HG03520 (cell line): ENCODE data around the gene MORF4L2.
A peak's percentile ranks its signal among the peaks of the same experiment; 100 is the strongest.

Source experiments
- ATAC-seq: cut with Tn5 transposase; IDR thresholded peaks from one replicate; pipeline ENCODE4 v1.9.1; 2021; ENCODE audit warnings: mild to moderate bottlenecking, moderate library complexity; ENCODE audit not compliant: unreplicated experiment

Gene MORF4L2, protein sequence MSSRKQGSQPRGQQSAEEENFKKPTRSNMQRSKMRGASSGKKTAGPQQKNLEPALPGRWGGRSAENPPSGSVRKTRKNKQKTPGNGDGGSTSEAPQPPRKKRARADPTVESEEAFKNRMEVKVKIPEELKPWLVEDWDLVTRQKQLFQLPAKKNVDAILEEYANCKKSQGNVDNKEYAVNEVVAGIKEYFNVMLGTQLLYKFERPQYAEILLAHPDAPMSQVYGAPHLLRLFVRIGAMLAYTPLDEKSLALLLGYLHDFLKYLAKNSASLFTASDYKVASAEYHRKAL

DNA sequence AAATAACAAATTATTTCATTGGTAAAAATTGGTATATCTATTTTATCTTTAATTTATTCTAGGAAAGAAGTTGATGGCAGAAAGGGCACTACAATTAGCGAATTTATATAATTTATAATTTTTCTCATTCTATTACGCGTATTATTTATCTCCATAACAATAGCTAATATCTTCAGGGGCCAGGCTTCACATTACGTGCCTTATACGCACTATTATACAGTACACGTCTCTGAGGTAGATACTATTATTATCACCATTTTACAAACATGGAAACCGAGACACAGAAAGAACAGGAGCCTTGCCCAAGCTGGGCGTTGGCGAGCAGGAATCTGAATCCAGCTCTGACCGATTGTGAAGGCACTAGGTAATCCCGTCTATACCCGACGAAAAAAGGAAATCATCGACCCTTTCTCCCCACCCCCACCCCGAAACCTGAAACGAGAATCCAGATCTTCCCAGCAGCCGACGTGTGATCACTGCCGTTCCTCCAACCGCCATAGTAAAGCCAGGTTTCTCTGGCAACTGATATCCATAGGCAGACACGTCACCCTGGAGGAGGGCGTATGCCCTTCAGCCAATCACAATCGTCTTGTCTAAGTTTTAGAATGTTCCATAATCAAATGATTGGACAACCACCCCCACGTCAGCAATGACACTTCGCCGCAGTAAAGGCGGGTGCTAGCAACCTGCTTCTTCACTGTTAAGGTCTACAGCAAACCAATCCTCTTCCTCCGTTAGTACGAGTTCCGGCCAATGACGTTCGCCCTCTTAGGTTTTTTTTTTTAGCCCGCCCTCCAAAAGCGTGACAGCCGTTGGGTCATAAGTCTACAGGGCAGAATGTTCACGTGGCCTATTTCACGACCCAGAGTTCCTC is at the start of gene MORF4L2:
Gene MORF4L2 (minus strand): TSS at position 501 of the 874 bp plus-strand sequence. CDS start 9,672 bp downstream, outside the sequence.
- peak; percentile 89 for ATAC-seq

DNA sequence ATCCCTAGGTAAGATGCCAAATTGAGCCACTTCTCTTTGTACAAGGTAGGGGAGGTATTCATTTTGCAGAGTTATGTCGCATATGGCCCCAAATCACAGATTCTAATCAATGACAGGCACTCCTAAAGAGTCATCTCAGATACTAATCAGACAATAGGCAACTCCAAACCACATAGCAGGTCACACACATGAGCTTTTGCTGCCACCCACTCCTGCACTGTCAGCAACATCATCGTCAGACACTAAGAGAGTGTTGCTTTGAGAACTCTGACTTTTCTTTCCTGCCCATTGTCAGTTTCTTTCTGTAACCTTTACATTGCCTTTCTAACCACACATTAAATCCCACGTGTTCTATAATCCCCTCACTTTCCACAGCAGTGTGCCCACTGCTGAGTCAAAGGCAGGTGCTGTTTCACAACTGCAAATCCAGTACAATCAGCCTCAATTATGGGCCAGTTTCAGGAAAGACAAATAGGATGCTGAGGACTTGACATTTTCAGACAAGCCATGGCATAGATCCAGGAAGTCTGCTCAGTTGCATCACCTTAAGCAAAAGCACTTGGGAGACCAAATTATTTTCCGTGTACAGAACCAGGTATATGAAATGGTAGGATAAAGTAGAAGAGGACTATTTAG is 47.7 kb upstream of the MORF4L2 start:
- ATAC-seq, result no peak

DNA sequence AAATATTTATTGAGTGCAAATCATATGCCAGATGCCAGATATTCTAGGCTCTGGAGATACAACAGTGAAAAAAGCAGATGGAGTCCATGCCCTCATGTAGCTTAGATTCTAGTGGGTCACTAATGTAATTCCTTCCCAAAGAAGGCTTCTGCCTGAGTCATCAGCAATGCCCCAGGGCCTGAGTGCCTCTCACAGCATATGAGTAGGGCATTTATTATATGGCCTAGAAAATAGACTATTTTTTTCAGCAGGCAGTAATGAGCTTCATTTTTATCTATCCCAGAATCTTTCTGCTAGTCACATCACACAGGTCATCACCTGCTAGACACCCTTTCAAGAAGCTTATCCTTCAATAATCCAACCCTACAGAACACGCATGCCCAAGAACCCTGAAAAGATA is 46.5 kb upstream of the MORF4L2 start:
- no peak for ATAC-seq

DNA sequence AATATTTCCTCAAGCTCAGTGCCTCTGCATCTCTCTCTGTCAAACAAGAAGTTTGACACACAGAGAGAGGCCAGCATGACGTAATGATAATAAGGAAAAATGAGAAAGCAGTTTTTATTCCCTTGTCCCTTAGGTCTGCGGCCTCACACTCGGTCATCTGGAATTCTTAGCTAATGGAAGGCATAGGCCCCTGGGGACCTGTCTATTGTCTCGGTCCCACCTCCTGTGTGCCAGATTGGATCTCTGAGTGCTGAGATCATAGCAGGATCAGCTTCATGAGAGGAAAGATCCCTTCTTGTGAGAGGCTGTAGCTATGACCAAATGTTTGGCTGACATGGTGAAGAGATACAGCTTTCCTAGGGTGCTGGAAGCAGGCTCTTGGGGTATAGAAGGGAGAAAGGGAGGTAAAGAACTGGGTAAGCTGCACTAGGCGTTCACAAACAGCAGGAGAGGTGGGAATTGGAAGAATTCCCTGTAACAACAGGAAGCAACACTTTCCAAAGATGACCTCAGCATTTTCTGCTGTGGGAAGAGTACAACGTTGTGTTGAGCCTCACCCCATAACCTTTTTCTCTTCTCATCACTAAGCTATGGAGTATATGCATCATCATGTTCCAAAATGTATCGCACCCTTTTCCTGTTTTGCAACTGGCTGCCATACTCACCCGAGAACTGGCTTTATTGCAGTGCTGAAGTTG is 44.4 kb upstream of the MORF4L2 start:
- no peak for ATAC-seq

DNA sequence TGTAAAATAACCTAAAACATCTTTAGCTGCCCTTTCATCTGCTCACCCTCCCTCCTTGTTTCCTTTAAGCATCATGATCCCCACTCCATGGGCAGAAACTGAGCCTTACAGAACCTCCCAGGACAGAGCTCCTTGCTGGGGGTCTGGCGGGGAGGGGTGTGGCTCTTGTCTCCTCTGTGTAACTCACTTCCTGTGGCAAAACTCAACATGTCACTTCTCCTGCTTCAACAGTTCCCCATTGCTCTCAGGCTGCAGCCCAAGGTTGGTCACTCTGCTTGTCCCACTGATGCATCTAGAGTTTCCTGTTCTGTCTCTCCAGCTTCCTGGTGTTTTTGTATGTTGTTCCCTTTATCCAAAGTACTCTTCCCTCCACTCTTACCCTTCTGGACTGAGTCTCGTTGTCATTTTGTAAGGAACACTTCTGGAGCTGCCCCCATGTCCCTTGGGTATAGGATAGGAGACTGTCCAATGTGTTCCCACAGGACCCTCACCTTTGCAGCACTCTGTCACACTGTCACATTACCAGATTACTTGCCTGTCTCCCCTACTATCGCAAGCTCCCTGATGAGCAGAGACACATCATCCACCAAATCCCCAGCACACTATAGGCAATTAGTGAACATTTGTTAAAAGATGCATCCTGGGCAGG is 43.8 kb upstream of the MORF4L2 start:
- no peak for ATAC-seq

DNA sequence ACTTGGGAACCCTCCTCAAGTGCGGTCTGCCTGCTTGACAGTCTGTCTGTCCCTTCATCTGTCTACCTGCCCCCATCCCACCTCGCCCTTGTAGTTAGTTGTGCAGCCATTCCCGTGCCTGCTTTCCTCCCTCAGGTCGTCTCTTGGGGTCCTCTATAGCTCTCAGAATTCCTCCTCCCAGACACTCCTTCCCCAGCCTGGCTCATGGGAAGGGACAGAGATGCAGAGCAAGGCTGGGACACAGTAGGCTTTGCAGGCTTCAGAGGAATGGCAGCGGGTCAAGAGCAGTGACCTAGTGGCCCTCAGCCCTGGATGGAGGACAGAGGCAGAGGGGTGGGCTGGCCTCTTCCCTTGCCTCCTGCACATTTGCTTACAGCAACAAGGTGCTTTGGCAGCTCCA is 42.5 kb upstream of the MORF4L2 start:
- no peak for ATAC-seq

DNA sequence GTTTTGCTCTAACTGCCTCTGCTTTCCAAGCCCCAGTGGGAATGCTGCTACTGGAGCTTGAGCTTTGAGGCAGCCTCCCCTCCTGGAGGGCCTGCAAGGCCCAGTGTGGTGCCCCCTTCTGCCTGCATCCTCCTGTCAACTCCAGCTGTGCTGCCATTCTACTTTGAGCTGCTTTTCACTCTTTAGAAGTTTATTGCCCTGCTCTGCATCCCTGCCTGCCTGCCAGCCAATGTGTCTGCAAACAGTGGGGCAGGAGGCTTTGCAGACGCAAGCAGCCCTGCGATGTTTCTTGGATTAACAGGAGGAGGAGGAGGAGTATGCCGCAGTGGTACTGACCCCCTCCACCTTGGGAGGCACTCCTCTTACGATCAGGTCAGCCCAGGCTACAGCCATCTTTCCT is 40.6 kb upstream of the MORF4L2 start:
- ATAC-seq, result no peak

DNA sequence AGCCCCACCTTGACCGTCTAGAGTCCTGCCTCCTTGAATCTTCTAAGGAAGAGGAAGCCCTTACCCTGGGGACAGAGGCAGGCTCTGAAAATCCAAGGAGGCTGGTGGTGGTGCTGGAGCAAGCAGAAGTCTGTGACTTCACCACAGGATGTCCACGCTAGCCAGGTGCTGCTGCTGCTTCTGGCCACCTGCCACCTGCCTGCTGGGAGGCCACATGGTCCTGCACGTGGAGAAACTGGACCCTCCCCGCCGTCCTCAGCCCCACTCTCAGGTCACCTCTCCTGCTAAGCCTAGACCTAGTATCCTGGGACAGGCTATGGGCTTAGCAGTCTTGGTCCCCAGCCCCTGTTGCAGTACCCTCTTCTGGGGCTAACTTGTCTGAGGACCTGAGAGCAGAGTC is 40.0 kb upstream of the MORF4L2 start:
- no peak for ATAC-seq

DNA sequence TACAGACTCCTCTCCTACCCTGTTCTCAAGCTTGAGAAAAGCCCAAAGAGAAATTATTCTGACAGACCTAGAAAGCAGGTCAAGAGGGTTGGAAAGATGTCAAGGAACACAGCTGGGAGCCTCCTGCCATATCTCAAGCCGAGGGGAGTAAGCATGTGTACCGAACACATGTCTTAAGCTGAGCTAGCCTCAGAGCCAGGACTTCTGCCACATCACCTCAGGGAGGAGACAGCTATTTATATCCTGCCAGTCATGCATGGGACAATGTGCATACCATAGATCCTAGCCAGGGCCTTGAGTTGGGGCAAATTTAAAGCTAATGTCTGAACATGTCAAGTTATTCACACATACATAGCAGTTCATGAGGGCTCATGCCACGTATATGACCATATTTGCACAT is 36.0 kb upstream of the MORF4L2 start:
- no peak for ATAC-seq

DNA sequence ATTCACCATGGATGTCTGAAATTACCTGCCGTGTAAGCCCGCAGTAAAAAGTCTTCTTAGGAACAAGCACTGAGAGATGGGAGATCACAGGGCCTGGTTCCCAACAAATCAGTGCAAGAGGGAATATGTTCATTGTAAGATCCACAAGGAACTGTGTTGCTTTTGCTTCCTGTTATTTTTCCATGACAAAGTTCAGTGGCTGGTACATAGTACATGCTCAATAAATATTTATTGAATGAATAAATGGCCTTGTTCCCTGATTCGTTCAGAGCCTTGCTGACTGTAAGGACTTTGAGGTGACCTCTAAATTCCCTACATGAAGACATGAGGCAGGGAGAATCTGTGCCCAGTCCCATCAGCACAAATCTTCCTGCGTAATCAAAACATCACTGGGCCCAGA is 31.6 kb upstream of the MORF4L2 start:
- no peak for ATAC-seq

DNA sequence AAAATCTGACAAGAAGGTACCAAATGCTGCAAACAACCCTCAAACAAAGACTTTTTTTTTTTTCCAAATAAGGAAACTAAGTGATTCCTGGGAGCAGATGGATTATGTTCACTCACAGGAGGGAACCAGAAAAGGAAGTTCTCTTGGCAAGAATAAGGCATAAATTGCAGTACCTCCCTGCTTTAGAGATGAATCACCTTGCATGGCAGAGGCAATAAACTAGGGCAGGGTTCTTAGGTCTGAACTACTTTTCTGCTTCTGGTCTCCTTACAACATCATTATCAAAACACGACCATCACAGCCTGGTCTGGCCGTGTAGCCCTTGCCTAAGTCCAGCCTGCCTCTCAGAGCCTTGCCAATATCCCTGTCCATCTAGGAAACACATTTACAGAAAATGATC is 30.5 kb upstream of the MORF4L2 start:
- ATAC-seq, result no peak

DNA sequence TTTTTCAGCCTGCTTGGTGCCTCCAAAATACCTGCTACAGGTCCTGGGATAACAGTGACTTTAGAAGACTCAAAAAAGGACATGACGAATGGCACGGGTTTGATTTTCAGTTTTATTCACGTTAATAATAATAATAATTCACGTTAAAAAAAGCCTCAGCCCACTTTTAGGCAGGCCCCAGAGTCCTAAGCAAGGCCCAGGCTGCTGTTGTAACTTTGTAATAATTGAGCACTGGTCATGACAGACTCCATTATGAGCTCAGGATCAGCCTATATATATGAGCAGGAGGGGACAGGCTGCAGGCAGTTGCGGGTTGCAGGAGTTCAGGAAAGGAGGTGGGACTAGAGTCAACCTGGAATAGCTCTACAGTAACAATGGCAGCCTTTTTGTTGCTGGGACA is 24.1 kb upstream of the MORF4L2 start, which contains the start of gene TMEM31:
Gene TMEM31 (plus strand): TSS at position 301 of the 400 bp plus-strand sequence. CDS start 1,350 bp downstream, outside the sequence.
- ATAC-seq, result no peak

DNA sequence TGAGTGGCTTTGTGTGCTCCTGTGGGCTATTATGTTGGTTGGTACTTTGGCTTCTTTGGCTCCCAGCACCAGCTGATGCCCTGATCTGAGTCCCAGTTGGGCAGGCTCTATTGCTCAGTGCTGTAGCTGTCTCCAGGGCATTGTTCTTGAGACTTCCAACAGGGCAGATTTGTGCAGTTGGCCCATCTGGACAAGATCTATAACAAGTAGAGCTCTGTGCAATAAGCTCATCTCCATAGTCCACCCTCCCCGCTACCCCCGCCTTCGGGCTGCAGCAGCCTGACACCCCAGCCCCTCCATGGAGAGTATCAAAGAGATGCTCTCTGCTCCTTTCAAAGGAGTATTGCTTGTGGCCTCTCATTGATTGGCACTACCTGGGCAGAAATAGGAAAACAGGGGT is 18.4 kb upstream of the MORF4L2 start:
- ATAC-seq, result no peak

DNA sequence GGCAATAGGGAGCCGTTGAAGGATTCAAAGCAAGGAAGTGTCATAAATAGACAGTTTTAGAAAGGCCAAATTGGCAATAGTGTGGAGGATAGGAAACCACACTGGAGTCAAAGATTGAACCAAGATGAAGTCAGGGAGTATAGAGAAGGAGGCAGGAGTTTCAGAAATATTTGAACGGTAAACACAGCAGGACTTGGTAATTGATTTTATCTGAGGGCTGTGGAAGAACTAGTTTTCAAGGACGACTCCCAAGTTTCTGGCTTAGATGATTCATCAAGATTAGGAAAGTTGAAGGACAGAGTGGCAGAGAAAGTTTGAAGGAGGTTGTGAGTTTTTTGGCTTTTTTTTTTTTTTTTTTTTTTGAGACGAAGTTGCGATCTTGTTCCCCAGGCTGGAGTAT is 12.7 kb upstream of the MORF4L2 start:
- ATAC-seq, result no peak

DNA sequence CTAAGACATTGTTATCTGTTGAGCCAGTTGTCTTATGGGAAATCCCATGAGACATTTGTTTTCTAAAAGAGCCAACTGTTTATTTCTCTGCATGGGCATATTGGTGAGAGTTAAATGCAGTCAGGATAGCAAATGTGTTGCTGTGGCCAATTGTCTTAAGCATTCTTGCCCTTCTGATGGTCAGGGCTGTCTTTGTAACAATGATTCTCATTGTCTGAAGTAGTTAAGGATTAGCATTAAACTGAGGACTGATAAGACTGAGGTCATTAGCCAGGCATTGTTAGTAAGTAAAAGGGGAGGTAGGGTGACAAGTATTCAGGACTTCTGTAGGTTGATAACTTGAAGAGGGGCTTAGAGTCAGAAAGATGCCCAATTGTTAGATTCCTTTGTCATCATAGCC is 11.2 kb upstream of the MORF4L2 start:
- ATAC-seq, result no peak

DNA sequence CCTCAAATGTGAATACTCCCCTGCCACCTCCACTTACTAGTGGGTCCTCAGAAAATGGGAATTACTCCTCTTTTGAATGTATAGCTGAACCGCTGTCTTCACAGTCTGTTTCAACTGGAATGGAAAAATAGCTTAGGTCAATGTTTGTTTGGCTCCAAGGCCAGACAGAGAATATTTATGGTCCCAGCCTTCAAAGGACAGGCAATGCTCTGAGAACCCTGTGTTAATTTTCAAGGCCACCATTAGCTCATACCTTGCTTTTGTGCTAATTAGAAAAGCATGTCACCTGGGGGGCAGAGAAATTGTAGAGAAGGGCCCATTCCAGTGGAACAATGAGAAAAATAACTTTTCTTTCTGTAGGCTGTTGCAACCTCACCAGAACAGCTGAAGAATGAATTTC is 4.6 kb upstream of the MORF4L2 start:
- no peak for ATAC-seq

DNA sequence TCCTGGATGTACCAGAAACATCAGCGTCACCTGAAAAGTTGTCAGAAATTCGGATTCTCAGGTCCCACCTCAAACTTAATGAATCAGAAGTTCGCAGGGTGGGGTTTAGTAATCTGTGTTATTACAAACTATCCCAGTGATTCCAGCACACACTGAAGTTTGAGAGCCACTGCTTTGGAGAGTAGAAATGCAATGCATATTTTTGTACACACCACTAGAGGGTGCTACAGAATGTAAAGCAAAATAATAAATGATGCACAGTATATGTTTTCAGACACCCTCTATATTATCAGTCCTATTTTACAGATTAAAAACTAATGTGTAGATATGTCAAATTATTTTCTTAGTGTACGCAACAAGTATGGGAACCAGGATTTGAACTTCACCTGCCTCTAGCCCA is 2.4 kb upstream of the MORF4L2 start:
- ATAC-seq, result no peak

DNA sequence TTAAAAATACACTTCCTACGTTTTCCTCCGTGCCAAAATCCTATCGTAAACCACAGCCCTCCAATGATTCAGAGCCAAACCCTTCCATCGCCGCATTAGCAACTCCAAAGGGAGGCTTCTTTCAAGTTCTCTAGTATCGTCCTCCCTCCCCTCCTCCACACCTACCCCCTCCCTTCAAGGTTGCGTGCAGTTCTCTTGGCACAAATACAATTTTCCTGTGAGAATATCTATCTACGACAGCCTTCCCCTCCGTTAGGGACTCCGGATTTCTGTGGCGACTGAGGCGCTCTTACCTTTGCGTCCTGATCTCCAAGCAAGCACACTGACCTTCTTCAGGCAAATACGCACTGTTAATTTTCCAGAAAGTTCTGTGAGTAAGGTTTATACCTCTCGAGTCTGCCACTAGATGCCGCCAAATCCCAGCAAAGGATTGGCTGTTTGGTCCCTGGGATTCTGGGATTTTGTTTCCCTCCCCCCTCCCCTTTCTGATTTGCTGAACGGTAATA is 1.2 kb upstream of the MORF4L2 start:
- no peak for ATAC-seq

DNA sequence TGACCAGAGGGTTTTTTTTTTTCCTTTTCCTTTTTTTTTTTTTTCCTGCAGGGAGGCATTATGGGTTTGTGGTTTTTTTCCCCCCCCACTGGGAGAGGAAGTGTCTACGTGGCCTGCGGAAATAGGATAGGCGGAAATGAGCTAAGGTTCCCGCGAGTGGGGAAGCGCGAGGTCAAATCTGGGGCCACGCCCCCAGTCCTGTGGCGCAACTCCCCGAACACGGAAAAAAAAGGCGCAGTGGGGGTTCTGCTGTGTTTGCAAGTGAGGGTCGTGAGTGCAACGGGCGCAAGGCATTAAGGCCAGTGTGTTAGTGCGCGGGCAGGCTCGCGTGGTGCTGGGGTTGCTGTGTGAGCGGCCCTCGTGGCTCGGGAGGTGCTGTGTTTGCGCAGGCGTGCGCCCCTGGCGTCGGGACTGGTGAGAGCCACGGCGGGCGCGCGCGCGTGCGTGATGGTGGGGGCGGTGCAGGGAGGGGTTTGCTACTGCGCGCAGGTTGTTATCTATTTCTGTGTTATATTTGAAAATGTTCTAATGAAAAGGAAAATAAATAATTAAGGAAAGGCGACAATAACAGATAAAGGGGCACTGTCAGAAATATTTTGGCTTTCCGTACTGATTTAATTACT is 685 bp upstream of the MORF4L2 start:
- ATAC-seq, result peak; percentile 45

DNA sequence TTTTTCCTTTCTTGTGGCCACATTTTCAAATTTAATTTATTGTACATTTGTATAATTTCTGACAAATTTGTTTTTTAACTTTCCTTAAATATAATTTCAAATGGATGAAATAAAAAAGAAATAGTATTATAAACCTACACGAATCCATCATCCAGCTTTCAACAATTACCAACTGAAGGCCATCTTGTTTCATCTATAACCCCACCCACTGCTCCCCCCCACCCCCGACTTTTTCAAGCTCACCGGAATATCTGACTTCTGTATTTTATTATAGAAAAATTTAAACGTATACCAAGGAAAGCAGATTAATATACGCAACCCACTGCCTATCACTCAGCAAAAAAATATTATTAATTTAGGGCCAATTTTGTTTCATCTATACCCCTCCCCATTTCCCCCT is 1.1 kb downstream of the MORF4L2 start:
- no peak for ATAC-seq
